Hematopoietic multipotent progenitor cell treated with erythropoietin and hydrocortisone succinate and interleukin-3 and kit ligand, for 6 days (in vitro differentiated cells): ENCODE data around the gene SMG6.
"Not testable (repeated sequence)": the region's sequence is repeated elsewhere in the genome, so short reads cannot be mapped to it uniquely, and the experiment has no call there.

Experiments
- DNase-seq: peaks from one replicate; pipeline ENCODE4 v3.0.0-alpha.2; 2015

Gene SMG6

DNA sequence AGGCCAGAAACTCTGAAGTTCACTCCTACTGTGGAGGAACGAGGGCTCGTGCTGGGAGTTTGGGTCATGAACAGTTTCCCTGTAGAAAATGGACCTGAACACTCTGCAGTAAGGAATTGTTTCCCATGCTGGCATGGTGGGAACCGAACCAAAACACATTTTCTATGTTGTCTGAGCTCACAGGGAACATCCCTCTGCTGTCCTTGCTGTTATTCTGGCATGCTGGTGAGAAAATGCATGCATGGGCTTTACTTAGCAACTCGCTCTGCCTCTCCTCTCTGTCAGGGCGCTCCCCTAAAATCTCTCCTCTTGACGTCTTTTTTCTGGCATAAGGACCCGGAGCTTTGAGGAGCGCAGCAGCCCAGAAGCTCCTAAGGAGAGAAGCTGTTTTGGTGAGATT lies 283.9 kb downstream of the SMG6 start:
- DNase-seq: no peak

DNA sequence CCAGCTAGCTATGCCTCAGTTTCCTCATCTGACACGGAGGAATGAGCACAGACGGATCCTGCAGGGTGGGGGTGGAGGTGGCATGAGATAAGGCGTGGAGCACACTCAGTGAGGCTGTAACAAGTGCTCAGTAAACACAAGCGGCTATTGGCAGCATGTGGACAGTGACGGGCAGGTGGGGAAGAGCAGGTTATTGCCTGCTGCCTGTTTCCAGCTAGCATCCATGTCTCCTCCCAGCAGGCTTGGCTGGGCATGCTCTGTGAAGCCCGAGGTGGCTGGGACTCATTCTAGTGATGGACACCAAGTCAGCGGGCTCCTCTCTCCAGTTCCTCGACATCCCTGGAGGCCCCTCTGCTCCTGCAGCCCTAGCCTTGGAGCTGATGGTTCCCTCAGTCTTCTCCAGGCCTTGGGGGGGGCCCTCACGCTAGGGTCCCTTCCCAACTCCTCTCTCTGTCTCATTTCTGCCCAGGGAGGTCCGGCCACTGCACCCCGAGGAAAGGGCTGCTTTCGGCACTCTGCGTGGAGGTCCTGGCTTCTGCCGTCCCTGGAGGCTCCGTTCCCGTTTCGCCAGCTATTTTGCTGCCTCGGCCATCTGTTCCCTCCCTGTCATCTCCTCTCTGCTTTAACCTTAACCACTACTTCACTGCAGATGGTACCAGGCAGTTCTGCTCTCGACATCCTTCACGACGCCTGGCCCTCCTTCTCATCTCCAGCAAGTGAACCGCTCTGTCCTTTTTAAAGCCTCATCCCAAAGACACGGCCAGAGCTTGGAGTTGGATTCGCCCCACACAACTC lies 284.7 kb downstream of the SMG6 start:
- no peak for DNase-seq

DNA sequence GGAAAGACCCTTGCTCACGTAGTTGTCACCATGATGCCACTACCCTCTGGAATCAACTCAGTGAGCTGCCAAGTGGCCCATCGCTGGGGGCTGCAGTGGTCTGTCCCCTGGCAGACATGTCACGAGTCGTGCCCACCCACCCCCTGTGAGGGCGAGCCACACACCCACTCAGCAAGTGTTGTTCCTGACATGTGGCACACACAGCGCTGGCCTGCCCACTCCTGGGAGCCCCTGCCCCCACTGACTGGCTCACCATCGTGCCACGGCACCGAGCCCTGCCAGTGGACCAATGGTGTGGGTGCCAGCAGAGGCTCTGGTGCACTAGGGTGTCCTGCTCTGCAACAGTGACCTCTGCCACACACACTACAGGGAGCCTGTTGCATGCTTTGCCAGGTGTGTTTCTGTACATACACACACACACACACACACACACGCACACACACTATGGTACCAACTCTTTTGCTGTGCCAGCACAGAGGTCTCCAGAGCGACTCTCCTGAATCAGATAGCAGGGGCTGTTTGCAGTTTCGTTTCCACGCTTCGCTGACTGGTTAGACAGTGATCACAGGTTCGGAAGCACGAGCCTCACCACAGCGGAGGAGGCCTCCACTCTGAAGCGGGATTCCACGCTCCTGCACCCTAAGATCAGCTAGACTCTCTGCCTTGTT lies 286.2 kb downstream of the SMG6 start:
- no peak for DNase-seq

DNA sequence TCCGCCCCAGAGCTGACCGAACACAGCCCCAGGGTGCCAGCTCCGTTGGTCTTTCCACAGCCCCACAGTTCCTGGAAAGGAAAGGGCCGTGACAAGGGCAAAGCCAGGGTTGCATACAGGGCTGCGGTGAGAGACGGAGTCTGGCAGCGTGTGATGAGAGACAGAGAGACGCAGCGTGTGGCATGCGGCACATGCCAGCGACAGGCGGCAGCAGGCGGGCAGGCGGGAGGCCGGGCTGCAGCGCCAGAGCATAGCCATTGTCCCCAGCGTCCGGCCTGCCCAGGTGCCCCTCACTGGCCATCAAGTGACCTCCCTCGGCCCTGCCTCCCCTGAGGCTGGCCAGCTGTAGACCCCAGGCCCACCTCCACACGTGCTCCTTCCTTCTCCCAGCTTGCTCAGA lies 287.1 kb downstream of the SMG6 start:
- no peak for DNase-seq

DNA sequence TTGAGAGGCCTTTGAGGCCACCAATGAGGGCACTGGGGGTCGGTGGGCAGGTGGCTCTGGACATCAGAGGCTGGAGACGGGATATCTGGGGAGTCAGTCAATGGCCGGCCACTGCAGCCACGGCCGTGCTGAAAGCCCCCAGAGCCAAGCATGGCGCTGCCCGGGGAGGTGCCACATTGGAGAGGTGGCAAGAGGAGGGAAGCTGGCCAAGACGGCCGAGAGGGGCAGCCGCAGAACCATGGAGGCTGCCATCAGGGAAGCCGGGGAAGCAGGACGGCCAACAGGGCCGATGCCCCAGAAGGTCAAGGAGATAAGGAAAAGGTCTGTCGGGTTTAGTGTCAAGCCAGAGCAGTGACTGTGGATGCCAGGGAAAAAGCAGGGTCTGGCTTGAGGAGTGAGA lies 288.3 kb downstream of the SMG6 start:
- no peak for DNase-seq

DNA sequence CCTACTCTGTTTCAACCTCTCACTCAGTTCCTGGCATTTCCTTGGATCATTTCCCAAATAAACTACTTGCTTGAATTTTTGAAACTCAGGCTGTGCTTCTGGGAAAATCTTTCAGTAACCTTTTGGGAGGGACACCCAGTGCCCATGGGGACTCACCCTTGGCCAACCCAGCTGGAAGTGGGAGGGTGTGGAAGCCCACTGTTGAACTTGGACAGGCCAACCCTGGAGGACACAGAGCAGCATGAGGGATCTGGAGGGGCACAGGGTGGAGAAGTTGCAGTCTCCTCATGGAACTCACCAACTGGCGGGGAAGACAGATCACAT lies 289.6 kb downstream of the SMG6 start:
- no peak for DNase-seq

DNA sequence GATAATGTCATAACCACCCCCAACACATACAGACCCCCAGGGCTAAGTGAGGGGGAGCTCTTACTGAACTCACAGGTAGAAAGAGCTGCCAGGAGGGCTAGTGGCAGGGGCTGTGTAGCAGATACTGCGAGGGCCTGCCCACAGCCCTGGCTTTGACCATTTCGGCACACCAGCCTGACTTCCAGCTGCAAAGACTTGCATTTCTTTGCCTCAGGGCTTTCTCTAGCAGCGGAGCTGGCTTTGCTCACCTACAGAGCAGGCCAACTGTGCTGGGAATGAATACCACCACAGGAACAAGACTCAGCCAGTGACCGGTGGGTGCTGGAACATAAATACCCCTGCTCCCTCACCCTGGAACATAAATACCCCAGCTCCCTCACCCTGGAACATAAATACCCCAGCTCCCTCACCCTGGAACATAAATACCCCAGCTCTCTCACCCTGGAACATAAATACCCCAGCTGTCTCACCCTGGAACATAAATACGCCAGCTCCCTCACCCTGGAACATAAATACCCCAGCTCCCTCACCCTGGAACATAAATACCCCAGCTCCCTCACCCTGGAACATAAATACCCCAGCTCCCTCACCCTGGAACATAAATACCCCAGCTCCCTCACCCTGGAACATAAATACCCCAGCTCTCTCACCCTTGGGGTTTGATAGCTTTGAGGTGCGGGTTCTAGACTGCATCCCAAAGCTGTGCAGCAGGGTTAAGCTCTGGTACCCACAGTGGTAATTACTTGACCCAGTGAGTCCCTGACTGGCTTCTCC lies 290.2 kb downstream of the SMG6 start:
- DNase-seq: not testable (repeated sequence)

DNA sequence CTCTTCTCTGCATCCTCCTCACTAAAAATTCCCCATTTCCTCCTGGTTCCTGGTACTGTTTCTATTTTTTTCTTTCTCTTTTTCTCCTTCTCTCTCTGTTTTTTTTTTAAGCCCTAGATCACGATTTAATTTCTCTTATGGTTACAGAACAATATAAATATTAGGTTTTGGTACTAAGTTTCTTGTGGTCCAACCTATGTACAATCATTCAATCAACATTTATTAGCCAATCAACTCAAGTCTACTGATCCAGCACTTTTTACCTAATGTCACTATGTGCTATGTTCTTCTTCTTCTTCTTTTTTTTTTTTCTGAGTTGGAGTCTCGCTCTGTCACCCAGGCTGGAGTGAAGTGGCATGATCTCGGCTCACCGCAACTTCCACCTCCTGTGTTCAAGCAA lies 291.1 kb downstream of the SMG6 start:
- no peak for DNase-seq

DNA sequence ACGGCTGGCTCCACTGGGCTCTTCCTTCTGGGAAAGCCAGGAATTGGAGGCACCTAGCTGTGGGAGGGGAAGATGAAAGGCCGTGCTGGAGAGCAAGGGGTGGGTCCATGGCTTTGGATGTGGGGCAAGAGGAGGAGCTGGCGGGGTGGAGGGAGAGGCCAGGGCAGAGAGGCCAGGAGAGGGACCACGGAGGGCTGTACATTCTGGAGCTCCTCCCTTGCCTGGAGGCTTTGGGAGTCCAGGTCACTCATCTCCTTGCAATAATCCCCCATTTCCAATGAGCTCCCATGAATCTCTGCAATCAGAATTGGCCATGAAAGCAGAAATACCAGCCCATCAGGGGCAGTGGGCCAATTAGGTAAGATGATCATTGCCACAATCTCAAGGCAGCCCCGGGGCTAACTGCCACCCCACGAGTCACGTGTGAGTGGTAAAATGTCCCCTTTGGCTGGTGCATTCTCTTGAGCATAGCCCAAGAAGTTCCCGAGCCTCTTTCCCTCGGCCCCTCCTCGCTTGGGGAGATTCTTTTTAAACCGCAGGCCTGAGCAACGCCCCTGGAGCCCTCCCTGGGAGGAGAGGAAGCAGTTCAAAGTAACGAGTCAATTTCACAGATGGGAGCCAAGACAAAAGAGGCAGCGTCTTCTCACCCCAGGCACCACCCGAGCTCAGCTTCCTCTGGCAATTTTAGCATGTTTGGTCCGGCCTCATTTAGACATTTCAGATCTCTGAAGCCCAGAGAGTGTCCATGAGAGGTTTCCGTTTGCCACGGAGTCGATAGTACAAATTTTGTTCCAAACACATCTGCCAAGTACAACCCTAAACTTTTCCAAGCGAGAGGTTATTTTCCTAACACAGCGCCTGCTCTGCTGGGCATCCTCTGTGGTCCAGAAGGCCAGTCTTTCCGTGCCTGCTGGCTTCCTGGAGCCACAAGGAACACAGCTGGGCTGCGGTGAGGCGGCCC lies 291.9 kb downstream of the SMG6 start:
- peak; percentile 11 for DNase-seq
